SKM-1 (cell line): Measurements from ENCODE around the gene PLCB3.

Experiments
- DNase-seq: peaks from one replicate; lab custom pipeline; 2025; ENCODE audit not compliant: unreplicated experiment; lab: John Stamatoyannopoulos, UW

The PLCB3 gene

DNA sequence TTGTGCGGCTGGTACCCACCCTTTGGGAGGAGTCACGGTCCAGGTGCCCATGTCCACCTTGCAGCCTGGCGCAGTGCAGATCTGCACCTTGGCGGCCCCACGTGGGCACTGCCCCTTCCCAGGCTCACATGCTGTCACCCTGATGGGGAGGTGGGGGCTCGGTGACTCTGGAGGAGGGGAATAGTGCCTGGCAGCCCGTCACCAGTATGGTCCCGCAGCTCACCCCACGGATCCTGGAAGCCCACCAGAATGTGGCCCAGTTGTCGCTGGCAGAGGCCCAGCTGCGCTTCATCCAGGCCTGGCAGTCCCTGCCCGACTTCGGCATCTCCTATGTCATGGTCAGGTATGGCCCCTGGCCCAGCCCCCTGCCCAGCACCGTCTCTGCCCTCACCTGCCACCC is 30.5 kb upstream of the PLCB3 start:
- no peak for DNase-seq

DNA sequence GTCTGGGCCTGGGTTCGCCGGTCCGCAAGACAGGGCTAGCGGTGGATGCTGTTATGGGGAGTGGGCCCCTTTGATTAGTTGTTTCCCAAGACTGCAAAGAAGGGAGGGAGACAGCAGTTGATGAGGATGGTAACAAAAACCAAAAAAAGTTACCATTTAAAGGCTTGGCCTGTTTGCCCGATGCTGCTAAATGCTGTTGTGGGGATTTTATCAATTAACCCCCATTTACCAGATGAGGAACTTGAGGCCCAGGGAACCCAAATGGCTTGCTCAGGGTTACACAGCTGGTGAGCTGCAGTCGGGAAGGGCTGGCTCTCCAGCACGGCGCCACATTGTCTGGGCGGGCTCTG is 28.7 kb upstream of the PLCB3 start:
- DNase-seq, result no peak

DNA sequence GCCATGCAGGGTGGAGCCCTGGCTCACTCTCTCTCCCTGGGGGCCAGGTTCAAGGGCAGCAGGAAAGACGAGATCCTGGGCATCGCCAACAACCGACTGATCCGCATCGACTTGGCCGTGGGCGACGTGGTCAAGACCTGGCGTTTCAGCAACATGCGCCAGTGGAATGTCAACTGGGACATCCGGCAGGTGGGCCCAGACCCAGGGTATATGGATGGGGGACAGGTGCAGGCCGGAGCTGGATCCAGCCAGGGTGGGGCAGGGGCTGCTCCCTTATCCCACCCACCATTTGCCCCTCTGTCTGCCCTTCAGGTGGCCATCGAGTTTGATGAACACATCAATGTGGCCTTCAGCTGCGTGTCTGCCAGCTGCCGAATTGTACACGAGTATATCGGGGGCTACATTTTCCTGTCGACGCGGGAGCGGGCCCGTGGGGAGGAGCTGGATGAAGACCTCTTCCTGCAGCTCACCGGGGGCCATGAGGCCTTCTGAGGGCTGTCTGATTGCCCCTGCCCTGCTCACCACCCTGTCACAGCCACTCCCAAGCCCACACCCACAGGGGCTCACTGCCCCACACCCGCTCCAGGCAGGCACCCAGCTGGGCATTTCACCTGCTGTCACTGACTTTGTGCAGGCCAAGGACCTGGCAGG is 28.2 kb upstream of the PLCB3 start:
- DNase-seq, result no peak

DNA sequence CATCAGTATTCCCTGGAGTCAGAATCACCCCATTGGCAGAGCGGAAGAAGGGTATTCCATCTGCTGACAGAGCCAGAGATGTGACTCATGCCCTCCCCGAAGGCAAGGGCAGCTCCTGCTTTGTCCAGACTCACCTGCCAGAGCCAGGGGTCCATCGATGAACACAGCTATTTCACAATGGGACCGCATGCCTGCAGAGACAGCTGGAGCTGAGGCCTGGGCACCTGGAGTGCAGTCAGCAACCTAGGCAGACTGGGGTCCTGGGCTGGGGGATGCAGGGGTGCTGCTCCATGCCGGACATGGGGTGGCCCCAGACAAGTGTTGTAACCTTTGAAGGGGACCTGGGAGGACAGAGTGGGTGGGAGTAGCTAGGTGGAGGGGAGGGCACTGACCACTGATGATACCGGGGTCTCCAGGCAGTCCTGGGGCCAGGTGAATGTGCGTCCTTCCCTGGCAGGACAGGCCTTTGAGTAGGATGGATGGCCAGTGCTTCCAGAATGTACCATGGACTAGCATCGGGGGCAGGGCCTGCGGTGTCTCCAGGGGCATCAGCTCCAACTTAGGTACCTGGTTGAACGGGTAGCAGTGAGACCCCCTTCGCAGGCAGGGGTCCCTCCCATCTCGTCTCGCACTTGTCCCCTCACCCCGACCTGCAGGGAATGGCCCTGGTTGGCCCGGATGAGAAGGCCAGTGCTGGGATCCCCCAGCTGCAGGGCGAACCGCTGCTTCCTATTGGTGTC is 27.0 kb upstream of the PLCB3 start:
- no peak for DNase-seq

DNA sequence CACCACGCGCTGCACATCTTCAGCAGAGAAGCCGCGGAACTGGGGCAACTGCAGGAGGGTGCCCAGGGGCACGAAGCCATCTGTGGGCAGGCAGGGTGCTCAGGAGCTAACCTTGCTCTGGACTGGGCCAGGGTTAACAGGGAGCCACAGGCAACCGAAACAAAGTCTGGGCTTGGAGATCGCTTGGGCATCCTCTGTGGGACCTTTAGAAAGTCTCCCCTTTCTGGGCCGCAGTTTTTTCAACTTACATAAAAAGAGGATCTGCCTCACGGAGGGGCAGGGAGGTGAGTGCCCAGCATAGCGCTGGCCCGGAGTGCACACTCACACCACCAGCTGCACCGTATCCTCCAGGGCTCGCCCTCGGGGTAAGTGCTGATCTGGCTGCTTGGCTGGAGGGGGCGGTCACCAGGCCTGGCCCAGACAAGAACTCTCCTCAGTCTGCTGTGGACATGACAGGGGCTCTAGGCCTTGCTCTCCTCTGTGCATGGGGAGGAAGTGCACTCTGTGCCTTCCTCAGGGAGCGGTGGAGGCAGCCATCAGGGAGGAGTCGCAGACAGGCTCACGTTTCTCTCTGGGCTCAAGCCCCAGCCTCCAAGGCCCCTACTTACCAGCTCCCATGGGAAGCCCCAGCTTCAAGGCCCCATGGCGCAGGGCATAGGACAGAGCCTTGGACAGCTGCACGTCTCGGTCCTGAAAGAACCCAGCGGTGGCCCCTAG is 26.3 kb upstream of the PLCB3 start:
- no peak for DNase-seq

DNA sequence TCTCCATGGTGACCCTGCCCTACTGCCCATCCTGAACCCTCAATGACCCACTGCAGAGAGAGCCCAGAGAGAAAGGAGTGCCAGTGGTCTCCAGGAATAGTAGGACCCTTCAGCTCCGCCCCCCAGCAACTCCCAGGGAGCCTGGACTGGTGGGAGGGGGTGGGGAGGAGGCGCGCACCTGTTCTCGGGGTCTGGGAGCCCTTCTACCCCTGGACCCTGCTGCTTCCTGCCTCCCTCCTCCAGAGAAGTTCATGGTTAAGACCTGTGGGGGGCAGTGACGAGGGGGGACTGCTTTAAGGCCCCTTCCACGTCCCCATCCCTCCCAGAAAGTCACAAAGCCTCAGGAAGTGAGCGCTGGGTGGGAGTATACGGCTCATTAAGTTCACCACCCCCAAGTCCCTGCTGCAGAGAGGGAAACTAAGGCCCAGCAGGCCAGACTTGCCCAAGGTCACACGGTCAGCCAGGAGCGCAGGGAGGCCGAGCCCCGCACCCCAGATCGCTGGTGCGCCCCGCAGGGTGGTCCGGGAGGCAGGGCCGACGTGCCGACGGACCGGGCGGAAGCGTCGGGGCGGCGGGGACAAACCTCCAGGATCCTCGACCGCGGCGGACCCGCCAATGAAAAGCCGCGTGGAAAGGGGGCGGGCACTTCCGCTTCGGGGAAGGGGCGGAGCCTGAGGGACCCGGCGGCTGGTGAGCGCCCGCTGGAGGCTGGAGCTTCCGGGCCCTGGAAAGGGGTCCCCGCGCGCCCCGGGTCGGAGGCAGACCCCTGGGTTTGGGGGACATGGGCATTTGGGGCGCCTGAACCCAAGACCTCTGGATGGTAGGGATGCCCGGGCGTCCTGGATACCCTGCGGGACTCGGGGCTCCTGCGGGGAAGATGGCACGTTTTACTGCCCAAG is 25.5 kb upstream of the PLCB3 start, which contains the start of the genes NUDT22 and TRPT1:
Gene NUDT22, plus strand, starts transcription at position 667 of the 899 bp plus-strand sequence. CDS start 379 bp downstream, outside the sequence.
Gene TRPT1, minus strand, starts transcription at position 579 of the 899 bp plus-strand sequence. Its CDS starts 326 bp downstream, at position 253.
- DNase-seq, result peak; percentile 43

DNA sequence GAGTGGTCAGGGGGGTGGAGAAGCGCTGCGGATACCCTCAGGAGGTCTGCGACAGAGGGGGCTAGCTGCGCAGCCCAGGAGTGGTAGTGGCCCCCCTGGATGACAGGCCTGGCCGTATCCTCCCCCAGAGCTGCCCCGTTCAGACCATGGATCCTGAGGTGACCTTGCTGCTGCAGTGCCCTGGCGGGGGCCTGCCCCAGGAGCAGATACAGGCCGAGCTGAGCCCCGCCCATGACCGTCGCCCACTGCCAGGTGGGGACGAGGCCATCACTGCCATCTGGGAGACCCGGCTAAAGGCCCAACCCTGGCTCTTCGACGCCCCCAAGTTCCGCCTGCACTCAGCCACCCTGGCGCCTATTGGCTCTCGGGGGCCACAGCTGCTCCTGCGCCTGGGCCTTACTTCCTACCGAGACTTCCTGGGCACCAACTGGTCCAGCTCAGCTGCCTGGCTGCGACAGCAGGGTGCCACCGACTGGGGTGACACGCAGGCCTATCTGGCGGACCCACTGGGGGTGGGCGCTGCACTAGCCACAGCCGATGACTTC is 24.8 kb upstream of the PLCB3 start:
- DNase-seq, result no peak

DNA sequence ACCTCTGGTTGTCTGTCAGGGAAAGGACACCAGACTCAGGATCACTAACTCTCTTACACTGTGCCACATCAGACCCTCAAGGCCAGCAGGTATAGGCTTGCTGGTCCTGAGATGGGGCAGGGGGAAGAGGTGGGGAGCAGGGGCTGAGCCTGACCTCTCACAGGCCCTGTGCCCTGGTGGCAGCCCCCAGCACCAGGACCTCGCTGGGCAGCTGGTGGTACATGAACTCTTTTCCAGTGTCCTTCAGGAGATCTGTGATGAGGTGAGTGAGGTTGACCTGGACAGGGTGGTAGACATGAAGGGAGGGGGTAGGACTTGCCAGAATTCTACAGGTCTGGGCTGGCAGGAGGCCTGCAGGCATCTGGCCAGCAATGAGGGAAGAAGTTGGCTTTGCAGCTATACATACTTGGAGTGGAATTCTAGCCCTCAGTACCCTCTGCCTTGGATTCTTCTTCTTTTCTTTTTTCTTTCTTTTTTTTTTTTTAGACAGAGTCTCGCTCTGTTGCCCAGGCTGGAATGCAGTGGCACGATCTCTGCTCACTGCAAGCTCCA is 23.8 kb upstream of the PLCB3 start:
- no peak for DNase-seq

DNA sequence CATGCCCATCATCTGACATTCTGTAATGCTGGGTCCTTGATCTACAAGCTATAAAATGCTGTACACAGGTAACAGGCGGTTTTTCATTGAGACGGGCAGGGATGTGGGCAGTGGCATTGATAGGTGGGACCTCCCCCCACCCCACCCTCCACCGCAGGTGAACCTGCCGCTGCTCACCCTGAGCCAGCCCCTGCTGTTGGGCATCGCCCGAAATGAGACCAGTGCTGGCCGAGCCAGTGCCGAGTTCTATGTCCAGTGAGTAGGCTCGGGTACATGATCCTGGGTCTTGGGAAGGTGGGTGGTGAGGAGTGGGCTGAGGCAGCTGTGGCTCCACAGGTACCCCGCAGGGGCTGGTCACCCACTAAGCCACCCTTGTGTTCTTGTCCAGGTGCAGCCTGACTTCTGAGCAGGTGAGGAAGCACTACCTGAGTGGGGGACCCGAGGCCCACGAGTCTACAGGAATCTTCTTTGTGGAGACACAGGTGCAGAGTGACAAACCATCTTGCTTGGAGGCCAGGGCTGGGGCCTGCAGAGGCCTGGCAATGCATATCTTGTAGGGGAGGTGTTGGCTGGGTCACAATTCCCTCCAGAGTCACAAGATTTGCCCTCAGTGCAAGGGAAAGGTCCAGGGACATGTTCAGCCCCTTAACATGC is 22.1 kb upstream of the PLCB3 start:
- DNase-seq, result no peak

DNA sequence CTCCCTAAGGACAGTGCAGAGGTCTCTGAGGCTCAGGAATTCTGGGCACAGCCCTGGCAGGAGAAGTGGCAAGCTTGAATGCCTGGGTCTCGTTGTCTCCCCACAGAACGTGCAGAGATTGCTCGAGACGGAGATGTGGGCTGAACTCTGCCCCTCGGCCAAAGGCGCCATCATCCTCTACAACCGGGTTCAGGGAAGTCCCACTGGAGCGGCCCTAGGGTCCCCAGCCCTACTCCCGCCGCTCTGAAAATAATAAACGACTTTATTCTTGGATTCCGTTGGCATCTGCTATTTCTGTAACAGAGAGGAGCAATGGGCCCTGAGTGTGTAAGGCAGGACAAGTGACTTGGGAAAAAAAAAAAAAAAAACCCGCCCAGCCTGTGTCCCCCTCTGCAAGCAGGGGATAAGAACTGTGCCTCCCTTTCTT is 21.6 kb upstream of the PLCB3 start:
- no peak for DNase-seq

DNA sequence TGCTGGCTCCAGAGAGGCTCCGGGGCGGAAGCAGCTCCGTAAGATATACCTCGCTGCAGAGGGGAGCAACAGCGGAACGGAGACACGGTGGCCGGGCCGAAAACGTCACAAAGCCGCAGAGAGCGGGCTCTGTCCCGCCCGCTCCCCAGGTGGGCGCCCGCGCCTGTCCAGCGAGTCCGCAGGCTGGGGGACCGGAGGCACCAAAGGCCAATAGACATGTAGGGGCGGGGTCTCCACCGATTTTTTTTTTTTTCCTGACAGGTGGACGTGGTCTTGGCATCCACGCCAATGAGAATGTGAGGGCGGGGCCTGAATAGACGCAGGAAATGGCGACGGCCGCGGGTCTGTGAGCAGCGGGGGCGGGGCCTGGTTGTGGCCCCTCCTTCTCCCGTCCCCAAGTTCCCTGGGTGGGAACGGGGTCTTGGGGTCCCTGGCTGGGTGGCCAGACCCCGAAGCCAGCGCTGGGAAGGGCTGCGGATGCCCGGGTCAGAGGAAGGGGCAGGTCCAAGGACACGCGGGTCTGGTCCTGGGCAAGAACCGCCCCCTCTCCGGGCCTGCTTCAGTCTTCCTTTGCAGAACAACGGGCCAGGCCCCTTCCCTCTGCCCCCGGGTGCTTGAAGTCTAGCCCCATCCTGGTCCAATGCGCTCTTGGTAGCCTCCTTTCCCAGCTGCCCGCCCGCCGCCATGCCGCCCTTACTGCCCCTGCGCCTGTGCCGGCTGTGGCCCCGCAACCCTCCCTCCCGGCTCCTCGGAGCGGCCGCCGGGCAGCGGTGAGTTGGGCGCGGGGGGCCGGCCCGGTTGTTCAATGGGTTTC is 21.0 kb upstream of the PLCB3 start, which contains the start of gene DNAJC4:
Gene DNAJC4, plus strand, starts transcription at position 378 of the 814 bp plus-strand sequence. Its CDS starts 307 bp downstream, at position 685.
- DNase-seq, result no peak

DNA sequence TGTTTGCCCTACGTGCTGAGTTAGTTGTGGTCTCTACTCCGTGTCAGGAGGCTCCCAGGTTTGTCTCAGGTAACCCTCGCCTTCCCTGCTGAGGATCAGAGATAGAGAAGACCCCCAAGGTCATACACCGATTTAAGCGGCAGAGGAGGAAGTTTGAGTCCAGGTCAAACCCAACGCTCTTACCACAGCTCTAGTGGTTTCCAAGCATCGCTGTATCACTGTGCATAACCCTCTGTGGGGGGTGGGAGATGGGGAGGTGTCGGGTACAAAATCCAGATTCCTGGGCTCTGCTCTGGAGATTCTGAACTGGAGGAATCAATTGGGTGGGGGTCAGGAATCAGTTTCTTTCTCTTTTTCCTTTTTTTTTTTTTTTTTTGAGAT is 20.4 kb upstream of the PLCB3 start:
- DNase-seq, result no peak

DNA sequence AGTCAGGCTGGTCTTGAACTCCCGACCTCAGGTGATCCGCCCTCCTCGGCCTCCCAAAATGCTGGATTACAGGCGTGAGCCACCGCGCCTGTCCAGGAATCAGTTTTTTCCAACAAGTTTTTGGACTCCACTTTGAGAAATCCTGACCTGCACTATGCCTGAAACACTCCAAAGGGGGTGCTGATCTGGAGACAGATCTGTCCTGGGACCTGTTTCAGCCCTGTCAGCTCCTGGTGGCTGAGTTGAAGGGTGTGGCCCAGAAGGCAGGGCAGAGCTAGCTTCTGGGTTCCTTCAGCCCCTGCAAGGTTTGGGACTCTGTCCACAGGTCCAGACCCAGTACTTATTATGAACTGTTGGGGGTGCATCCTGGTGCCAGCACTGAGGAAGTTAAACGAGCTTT is 19.8 kb upstream of the PLCB3 start:
- no peak for DNase-seq

DNA sequence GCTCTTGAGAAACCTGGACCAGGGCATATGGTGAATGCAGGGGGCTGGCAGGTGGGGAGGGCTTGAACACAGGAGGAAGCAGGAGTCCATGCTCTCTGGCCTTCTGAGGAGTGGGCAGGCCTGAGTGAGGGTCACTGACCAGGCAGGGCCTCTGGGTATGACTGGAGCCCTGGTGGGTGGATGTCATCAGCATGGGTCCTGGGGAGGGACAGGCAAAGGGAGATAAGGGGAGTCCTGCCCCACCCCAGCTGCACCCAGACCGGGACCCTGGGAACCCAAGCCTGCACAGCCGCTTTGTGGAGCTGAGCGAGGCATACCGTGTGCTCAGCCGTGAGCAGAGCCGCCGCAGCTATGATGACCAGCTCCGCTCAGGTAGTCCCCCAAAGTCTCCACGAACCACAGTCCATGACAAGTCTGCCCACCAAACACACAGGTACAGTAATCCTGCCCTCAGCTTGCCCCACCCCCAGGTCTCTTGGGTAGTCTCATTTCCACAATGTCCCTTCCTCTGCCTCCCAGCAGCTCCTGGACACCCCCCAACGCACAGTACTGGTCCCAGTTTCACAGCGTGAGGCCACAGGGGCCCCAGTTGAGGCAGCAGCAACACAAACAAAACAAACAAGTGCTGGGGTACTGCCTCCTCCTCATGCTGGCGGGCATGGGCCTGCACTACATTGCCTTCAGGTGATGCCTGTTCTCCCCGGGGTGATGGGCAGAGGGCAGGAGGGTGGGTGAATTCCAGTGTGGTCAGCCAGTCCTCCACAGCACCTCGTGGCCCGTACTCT is 19.0 kb upstream of the PLCB3 start:
- no peak for DNase-seq

DNA sequence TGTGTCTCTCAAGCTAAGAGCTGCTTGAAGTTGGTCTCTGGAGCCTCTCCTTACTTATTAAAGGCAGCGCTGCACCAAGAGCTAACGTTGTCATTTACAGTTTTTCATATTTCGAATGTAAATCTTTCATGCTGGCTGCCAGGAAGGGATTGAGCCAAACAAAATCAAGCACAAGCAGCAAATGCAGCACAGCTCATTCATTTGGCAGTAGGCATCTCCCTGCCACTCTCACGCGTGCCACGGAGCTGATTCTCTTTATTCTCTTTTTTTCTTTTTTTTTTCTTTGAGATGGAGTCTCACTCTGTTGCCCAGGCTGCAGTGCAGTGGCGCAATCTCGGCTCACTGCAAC is 18.4 kb upstream of the PLCB3 start:
- no peak for DNase-seq

DNA sequence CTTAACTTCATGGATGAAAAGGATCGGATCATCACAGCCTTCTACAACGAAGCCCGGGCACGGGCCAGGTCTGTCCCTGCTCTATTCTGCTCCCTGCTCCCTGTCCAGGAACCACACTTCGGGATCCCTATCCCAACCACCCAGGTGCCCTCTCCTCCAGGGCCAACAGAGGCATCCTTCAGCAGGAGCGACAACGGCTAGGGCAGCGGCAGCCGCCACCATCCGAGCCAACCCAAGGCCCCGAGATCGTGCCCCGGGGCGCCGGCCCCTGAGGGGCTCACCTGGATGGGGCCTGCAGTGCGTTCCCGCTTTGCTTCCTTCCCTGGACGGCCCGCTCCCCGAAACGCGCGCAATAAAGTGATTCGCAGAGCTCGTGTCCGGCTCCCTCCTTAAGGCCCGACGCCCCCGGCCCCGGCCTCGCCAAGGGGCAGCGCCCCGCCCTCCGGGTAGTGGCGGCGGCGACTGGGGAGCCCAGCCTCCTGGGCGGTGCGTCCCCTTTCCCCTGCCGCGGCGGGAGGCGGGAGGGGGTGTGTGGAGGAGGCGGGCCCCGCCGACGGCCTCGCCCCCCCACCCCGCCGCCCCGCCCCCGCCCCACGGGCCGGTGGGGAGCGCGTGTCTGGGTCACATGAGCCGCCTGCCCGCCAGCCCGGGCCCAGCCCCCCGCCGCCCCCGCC is 17.3 kb upstream of the PLCB3 start, which contains the start of gene VEGFB:
Gene VEGFB, plus strand, starts transcription at position 672 of the 674 bp plus-strand sequence. CDS start 250 bp downstream, outside the sequence.
- no peak for DNase-seq

DNA sequence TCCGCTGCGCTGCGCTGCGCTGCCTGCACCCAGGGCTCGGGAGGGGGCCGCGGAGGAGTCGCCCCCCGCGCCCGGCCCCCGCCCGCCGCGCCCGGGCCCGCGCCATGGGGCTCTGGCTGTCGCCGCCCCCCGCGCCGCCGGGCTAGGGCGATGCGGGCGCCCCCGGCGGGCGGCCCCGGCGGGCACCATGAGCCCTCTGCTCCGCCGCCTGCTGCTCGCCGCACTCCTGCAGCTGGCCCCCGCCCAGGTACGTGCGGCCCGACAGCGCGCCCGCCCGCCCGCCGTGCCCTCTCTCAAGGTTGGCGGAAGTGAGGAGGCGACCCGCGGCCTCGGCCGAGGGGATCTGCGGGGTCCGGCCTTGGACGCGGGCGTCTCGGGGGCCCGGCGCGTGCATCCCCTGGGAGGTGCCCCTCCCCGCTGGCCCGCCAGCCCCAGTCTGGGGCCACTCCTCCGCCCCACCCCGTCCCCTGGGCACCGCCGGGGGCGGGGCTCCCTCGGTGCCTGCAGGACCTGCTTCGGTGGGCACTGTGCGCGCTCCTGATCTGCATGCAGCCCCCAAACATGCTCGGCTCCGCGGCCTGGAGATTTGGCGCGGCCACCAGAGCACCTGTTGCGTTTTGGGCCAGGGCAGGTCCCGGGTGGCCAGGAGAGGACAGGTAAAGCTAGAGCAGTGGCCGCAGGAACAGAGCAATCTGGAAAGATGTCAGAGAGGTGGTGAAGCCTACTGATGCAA is 16.5 kb upstream of the PLCB3 start:
- DNase-seq, result no peak
